ENCODE data around the gene PABPC3.

- TF ChIP-seq CTCF (IDR thresholded peaks at IDR 0.05; ENCODE audit: insufficient read depth, low read depth, low read length) (no peak), EZH2 (IDR thresholded peaks at IDR 0.05; ENCODE audit: insufficient read depth, low read length) (no peak)
Observed at GRCh38 chr13:25046985-25047511, 48.9 kb upstream of the PABPC3 start.

Data from astrocyte (in vitro differentiated cells and primary cell).